Measurements from ENCODE around the gene IRF9.

- TF ChIP-seq CTCF (IDR thresholded peaks at IDR 0.05) = no peak
- no peak for TF ChIP-seq POLR2A (IDR thresholded peaks at IDR 0.05)
Observed at GRCh38 chr14:24145690-24146452, 15.2 kb upstream of the IRF9 start.

All from sigmoid colon (tissue), 3 donors.